Epithelial cell of proximal tubule (primary cell): Measurements from ENCODE around the gene SARM1. TPM values are rescaled to one million over a fixed set of nuclear protein-coding genes. Genes with fewer than 3 reads are reported as not detected.

Experiments
- DNase-seq: peaks from one replicate; pipeline ENCODE4 v3.0.0-alpha.2; 2011; ENCODE audit warnings: low read depth
- H3K4me3 ChIP-seq: 2 replicates; pipeline ENCODE4 v1.5.1; 2011; ENCODE audit warnings: low read depth, mild to moderate bottlenecking, low read length
- CTCF ChIP-seq: conservative IDR thresholded peaks from 2 replicates; pipeline ENCODE4 v1.5.1; 2012; ENCODE audit warnings: low read depth, mild to moderate bottlenecking, low read length
- total RNA-seq: library from RNA; depleted of rRNA; stranded (reverse); fragments of >200 nt; gene quantifications from 2 replicates; pipeline ENCODE4 v1.2.3, GENCODE V29; 2015

Gene SARM1
- total RNA-seq, 1 donor from 2014 or later: 0.81 TPM

GRCh38 chr17:28406473-28406814 lies 35.0 kb downstream of the SARM1 start:
- no peak for TF ChIP-seq CTCF
- peak overlapping the region; percentile 62 for H3K4me3 ChIP-seq
- DNase-seq: no peak

- no peak for DNase-seq
- TF ChIP-seq CTCF: no peak
Observed at GRCh38 chr17:28407130-28407973, 35.9 kb downstream of the SARM1 start.

GRCh38 chr17:28407974-28408306 lies 36.4 kb downstream of the SARM1 start:
- DNase-seq: no peak
- TF ChIP-seq CTCF: no peak
- H3K4me3 ChIP-seq: no peak overlapping the region

More at GRCh38 chr17:28407130-28407973, 35.9 kb downstream of the SARM1 start:
- H3K4me3 ChIP-seq: no peak overlapping the region

- no peak overlapping the region for H3K4me3 ChIP-seq
- no peak for TF ChIP-seq CTCF
- DNase-seq: no peak
Observed at GRCh38 chr17:28412099-28412498, 40.6 kb downstream of the SARM1 start.

- TF ChIP-seq CTCF: no peak
- no peak overlapping the region for H3K4me3 ChIP-seq
- no peak for DNase-seq
Observed at GRCh38 chr17:28413804-28414203, 42.3 kb downstream of the SARM1 start.

GRCh38 chr17:28415886-28416285 lies 44.4 kb downstream of the SARM1 start:
- no peak for TF ChIP-seq CTCF
- DNase-seq: no peak
- H3K4me3 ChIP-seq: no peak overlapping the region

GRCh38 chr17:28416703-28417311 lies 45.3 kb downstream of the SARM1 start:
- no peak overlapping the region for H3K4me3 ChIP-seq
- TF ChIP-seq CTCF: peak; percentile 95
- no peak for DNase-seq
